ENCODE results near the gene TMX1.

GRCh38 chr14:51209457-51209856 lies 30.6 kb upstream of the TMX1 start:
- TF ChIP-seq CTCF (IDR thresholded peaks at IDR 0.05), result no peak
- no peak for TF ChIP-seq POLR2A (IDR thresholded peaks at IDR 0.05)
- TF ChIP-seq POLR2AphosphoS5 (IDR thresholded peaks at IDR 0.05), result no peak

Data from suprapubic skin (tissue), 4 donors.